Measurements from ENCODE around the gene PAX8. TPM values are rescaled to one million over a fixed set of nuclear protein-coding genes. Genes with fewer than 3 reads are reported as not detected.
"Not testable (repeated sequence)": the region's sequence is repeated elsewhere in the genome, so short reads cannot be mapped to it uniquely, and the experiment has no call there.

Gene PAX8
- total and polyA plus RNA-seq, 10 donors, result 0.06 to 2.8 (median 1.0) TPM

DNA sequence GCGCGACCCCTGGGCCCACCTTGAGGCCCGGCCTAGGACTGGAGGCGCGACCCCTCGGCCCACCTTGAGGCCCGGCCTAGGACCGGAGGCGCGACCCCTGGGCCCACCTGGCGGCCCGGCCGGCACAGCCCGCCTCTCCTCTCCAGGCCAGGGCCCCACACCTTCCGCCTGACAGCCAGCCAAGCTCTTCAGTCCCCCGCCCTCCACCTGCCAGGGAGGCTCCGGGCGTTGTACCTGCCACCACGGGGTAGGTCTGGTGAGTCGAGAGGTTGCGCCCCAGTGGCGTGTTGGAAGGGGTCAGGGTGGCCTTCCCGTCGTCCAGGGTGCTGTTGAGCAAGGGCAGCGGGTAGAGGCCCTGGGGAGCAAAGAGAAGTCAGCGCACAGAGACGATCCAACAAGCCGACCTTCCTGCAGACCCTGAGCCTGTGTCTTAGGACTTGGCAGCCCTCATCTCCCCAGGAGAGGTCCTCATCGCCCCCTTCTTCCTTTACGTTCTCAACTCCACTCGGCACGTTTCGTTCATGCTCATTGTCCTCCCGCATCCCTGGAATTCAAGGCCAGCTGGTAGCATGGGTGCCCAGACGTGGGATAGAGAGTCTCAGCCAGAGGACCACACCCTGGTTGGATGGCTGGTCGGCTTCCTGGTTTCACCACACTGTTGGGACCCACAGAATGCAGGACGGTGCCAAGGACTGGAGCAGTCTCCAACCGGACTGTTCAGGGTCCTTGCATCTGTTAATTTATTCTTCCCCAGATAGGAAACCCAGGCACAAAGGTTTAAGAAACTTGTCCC lies 42.2 kb downstream of the PAX8 start:
- DNase-seq, result no peak
- H3K4me1 ChIP-seq, result peaks cover 4 to 51% (median 21%) of the 10 kb centered on the region in 6 donors
- H3K9me3 ChIP-seq, result no peaks in the 10 kb centered on the region
- H3K27ac ChIP-seq, result peak overlapping the region in 4 of 8 donors; percentile 27 to 90 (median 74)
- no peaks in the 10 kb centered on the region for H3K27me3 ChIP-seq (replicated peaks in 1 of 7)
- peak overlapping the region in 5 of 8 donors; percentile 9 to 64 (median 49) for H3K4me3 ChIP-seq
- H3K36me3 ChIP-seq, result peaks cover 0 to 28% (median 0%) of the 10 kb centered on the region in 6 donors
- intact Hi-C loops (cut with DNase I; ENCODE audit: low total_unique reads), result no loop called here
- TF ChIP-seq POLR2A (IDR thresholded peaks at IDR 0.05) (no peak), CTCF (IDR thresholded peaks at IDR 0.05 in 8 of 11, conservative IDR thresholded peaks at IDR 0.05 in 3 of 11) (no peak), POLR2AphosphoS5 (IDR thresholded peaks at IDR 0.05) (no peak)
- WGBS, 5 donors, result 68 to 93% (median 76%) methylated on average over 16 to 38 of the region's 38 CpGs

- Histone ChIP-seq H3K4me3 (peak overlapping the region in 6 of 8 donors; percentile 28 to 64 (median 48)), H3K36me3 (peaks cover 0 to 28% (median 0%) of the 10 kb centered on the region in 6 donors), H3K27ac (peak overlapping the region in 6 of 8 donors; percentile 63 to 90 (median 72)), H3K4me1 (peaks cover 3 to 41% (median 14%) of the 10 kb centered on the region in 6 donors)
- intact Hi-C loops (cut with DNase I; ENCODE audit: low total_unique reads); DNase-seq; H3K27me3 ChIP-seq (replicated peaks in 1 of 7); H3K9me3 ChIP-seq: not testable (repeated sequence)
- WGBS, 5 donors, result 39 to 95% (median 87%) methylated on average over 33 to 74 of the region's 74 CpGs
- peak; percentile 37 to 82 (median 68) for TF ChIP-seq POLR2AphosphoS5 (IDR thresholded peaks at IDR 0.05)
These were observed 43.1 kb downstream of the PAX8 start for GRCh38 chr2:113235347-113236226.

- Histone ChIP-seq H3K9me3 (no peaks in the 10 kb centered on the region), H3K4me3 (peak overlapping the region in 6 of 8 donors; percentile 28 to 64 (median 48)), H3K4me1 (peaks cover 0 to 40% (median 7%) of the 10 kb centered on the region in 6 donors), H3K27me3 (replicated peaks in 1 of 7) (no peaks in the 10 kb centered on the region), H3K36me3 (peaks cover 0 to 24% (median 0%) of the 10 kb centered on the region in 6 donors), H3K27ac (peak overlapping the region in 6 of 8 donors; percentile 63 to 90 (median 72))
- intact Hi-C loops (cut with DNase I; ENCODE audit: low total_unique reads), result no loop called here
- 59 to 94% (median 82%) methylated on average over 16 of the region's 16 CpGs for WGBS, 5 donors
- TF ChIP-seq POLR2A (IDR thresholded peaks at IDR 0.05), result no peak
- no peak for TF ChIP-seq CTCF (IDR thresholded peaks at IDR 0.05 in 8 of 11, conservative IDR thresholded peaks at IDR 0.05 in 3 of 11)
- no peak for TF ChIP-seq POLR2AphosphoS5 (IDR thresholded peaks at IDR 0.05)
- no peak for DNase-seq
These were observed 43.9 kb downstream of the PAX8 start for GRCh38 chr2:113234721-113235346.
